ENCODE measurements around the gene OXLD1. TPM values are rescaled to one million over a fixed set of nuclear protein-coding genes. Genes with fewer than 3 reads are reported as not detected.

The OXLD1 gene
- total RNA-seq, 1 donor from 2014 or later: 18.4 TPM

Small RNA genes lying within 50 kb of the gene (microRNA-seq; reads per million reads assigned to microRNA genes)
- not detected for gene MIR6786

Other genes with a start within 250 kb of the OXLD1 start
- gene ACTG1, start 153.8 kb downstream of the OXLD1 start, total RNA-seq: 342 TPM
- 0.38 TPM for gene FSCN2, start 138.2 kb downstream of the OXLD1 start, total RNA-seq
- gene FAAP100, start 114.3 kb downstream of the OXLD1 start, total RNA-seq: 15.9 TPM
- 87.5 TPM for gene NPLOC4, start 29.5 kb downstream of the OXLD1 start, total RNA-seq
- 0.30 TPM for gene TSPAN10, start 29.4 kb downstream of the OXLD1 start, total RNA-seq
- gene PDE6G, start 10.1 kb downstream of the OXLD1 start, total RNA-seq: not detected
- 5.6 TPM for gene CCDC137, start 132 bp upstream of the OXLD1 start, total RNA-seq
- gene ARL16, start 17.2 kb upstream of the OXLD1 start, total RNA-seq: 9.0 TPM
- gene HGS, start 17.4 kb upstream of the OXLD1 start, total RNA-seq: 50.5 TPM
- 157 TPM for gene MRPL12, start 36.8 kb upstream of the OXLD1 start, total RNA-seq
- gene SLC25A10, start 45.7 kb upstream of the OXLD1 start, total RNA-seq: 8.2 TPM
- not detected for gene GCGR, start 137.5 kb upstream of the OXLD1 start, total RNA-seq
- 110 TPM for gene MCRIP1, start 166.7 kb upstream of the OXLD1 start, total RNA-seq
- 0.25 TPM for gene PPP1R27, start 168.4 kb upstream of the OXLD1 start, total RNA-seq
- gene P4HB, start 193.9 kb upstream of the OXLD1 start, total RNA-seq: 267 TPM
- 95.1 TPM for gene ARHGDIA, start 204.7 kb upstream of the OXLD1 start, total RNA-seq
- gene ALYREF, start 225.0 kb upstream of the OXLD1 start, total RNA-seq: 32.1 TPM
- gene ANAPC11, start 225.1 kb upstream of the OXLD1 start, total RNA-seq: 161 TPM
- gene NPB, start 235.6 kb upstream of the OXLD1 start, total RNA-seq: 0.19 TPM
- gene PCYT2, start 244.8 kb upstream of the OXLD1 start, total RNA-seq: 48.1 TPM

Data from left ventricle myocardium inferior (tissue), 1 donor.